ENCODE measurements around the gene SPEF2.

SPEF2 gene

DNA sequence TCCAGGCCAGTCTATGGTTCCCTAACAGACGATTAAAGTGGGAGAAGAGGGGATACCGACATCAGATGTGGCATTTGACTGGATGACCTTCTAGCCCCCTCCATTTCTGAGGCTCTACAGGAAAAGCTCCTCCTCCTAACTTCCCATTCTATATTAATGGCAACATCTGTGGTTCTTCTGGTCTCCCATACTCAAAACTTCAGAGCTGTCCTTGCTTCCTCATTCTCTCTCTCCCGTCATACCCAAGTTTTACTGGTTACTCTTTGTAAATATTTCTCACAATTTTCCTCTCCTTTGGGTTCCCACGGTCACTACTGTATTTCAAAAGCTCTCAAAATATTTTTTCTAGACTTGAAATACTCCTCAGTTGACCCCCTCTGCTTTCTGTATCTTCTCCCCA lies 203.1 kb downstream of the SPEF2 start:
- H3K4me3 ChIP-seq (replicated peaks; ENCODE audit: insufficient read depth, low read length), result no peak overlapping the region
- TF ChIP-seq POLR2AphosphoS5 (IDR thresholded peaks at IDR 0.05; ENCODE audit: low read depth), result no peak
- TF ChIP-seq, protein P1, sequence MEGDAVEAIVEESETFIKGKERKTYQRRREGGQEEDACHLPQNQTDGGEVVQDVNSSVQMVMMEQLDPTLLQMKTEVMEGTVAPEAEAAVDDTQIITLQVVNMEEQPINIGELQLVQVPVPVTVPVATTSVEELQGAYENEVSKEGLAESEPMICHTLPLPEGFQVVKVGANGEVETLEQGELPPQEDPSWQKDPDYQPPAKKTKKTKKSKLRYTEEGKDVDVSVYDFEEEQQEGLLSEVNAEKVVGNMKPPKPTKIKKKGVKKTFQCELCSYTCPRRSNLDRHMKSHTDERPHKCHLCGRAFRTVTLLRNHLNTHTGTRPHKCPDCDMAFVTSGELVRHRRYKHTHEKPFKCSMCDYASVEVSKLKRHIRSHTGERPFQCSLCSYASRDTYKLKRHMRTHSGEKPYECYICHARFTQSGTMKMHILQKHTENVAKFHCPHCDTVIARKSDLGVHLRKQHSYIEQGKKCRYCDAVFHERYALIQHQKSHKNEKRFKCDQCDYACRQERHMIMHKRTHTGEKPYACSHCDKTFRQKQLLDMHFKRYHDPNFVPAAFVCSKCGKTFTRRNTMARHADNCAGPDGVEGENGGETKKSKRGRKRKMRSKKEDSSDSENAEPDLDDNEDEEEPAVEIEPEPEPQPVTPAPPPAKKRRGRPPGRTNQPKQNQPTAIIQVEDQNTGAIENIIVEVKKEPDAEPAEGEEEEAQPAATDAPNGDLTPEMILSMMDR (IDR thresholded peaks at IDR 0.05; ENCODE audit: insufficient read depth, low read length), result no peak
- peak; percentile 34; the same call in 1 of the 2 replicates for TF ChIP-seq SPI1 (IDR thresholded peaks at IDR 0.05; ENCODE audit: borderline replicate concordance, low read depth)
- DNase-seq (ENCODE audit: low read depth in 1 of 2, low spot score in 1 of 2), result peak; percentile 26 to 56
- no peaks in the 10 kb centered on the region for H3K27me3 ChIP-seq (ENCODE audit: insufficient read depth, poor library complexity, severe bottlenecking)
- peak overlapping the region; percentile 59 for H3K27ac ChIP-seq (replicated peaks)

GRCh38 chr5:35821513-35821912 lies 203.8 kb downstream of the SPEF2 start:
- Histone ChIP-seq H3K4me3 (replicated peaks; ENCODE audit: insufficient read depth, low read length) (no peak overlapping the region), H3K27ac (replicated peaks) (peak overlapping the region; percentile 59; the same call in 1 of the 2 replicates), H3K27me3 (ENCODE audit: insufficient read depth, poor library complexity, severe bottlenecking) (no peaks in the 10 kb centered on the region)
- no peak for DNase-seq (ENCODE audit: low read depth in 1 of 2, low spot score in 1 of 2)
- TF ChIP-seq REST (IDR thresholded peaks at IDR 0.05; ENCODE audit: insufficient replicate concordance, low read depth) (no peak), GABPA (IDR thresholded peaks at IDR 0.05; ENCODE audit: low read depth) (no peak), SPI1 (IDR thresholded peaks at IDR 0.05; ENCODE audit: borderline replicate concordance, low read depth) (no peak), POLR2AphosphoS5 (IDR thresholded peaks at IDR 0.05; ENCODE audit: low read depth) (no peak)
- TF ChIP-seq, protein P1 (IDR thresholded peaks at IDR 0.05; ENCODE audit: insufficient read depth, low read length), result no peak

- Histone ChIP-seq H3K4me3 (replicated peaks; ENCODE audit: insufficient read depth, low read length) (no peak overlapping the region), H3K27ac (replicated peaks) (no peak overlapping the region), H3K27me3 (ENCODE audit: insufficient read depth, poor library complexity, severe bottlenecking) (no peaks in the 10 kb centered on the region)
- DNase-seq (ENCODE audit: low read depth in 1 of 2, low spot score in 1 of 2), result no peak
- TF ChIP-seq SPI1 (IDR thresholded peaks at IDR 0.05; ENCODE audit: borderline replicate concordance, low read depth) (no peak), REST (IDR thresholded peaks at IDR 0.05; ENCODE audit: insufficient replicate concordance, low read depth) (no peak), GABPA (IDR thresholded peaks at IDR 0.05; ENCODE audit: low read depth) (no peak), POLR2AphosphoS5 (IDR thresholded peaks at IDR 0.05; ENCODE audit: low read depth) (no peak)
- TF ChIP-seq, protein P1 (IDR thresholded peaks at IDR 0.05; ENCODE audit: insufficient read depth, low read length), result no peak
Observed at GRCh38 chr5:35822511-35822910, 204.8 kb downstream of the SPEF2 start.

Measured in HL-60 (cell line).